Hepatocyte (in vitro differentiated cells): ENCODE measurements around the gene SDK1. TPM values are rescaled to one million over a fixed set of nuclear protein-coding genes. Genes with fewer than 3 reads are reported as not detected.

Experiments
- DNase-seq: peaks from one replicate; pipeline ENCODE4 v3.0.0-alpha.2; 2016; ENCODE audit warnings: low spot score
- H2AFZ ChIP-seq: fragments of 200-600 bp; sonication (generic); 2 replicates; pipeline ENCODE4 v1.6.0; 2016; ENCODE audit warnings: antibody characterized with exemption, mild to moderate bottlenecking
- H3K27ac ChIP-seq: fragments of 200-600 bp; sonication (generic); 2 replicates; pipeline ENCODE4 v1.5.1; 2016; ENCODE audit warnings: mild to moderate bottlenecking
- H3K27me3 ChIP-seq: fragments of 200-600 bp; sonication (generic); 2 replicates; pipeline ENCODE4 v1.6.1; 2016
- H3K36me3 ChIP-seq: fragments of 200-600 bp; sonication (generic); replicated peaks from 2 replicates; pipeline ENCODE4 v1.5.1; 2016; ENCODE audit warnings: low read depth; ENCODE audit not compliant: insufficient read depth
- H3K4me1 ChIP-seq: fragments of 200-600 bp; sonication (generic); 2 replicates; pipeline ENCODE4 v1.5.1; 2016; ENCODE audit warnings: mild to moderate bottlenecking, moderate library complexity; ENCODE audit not compliant: insufficient read depth
- H3K4me2 ChIP-seq: fragments of 200-600 bp; sonication (generic); 2 replicates; pipeline ENCODE4 v1.6.0; 2016
- H3K4me3 ChIP-seq: fragments of 200-600 bp; sonication (generic); 2 replicates; pipeline ENCODE4 v1.5.1; 2016; ENCODE audit warnings: mild to moderate bottlenecking
- H3K79me2 ChIP-seq: fragments of 200-600 bp; sonication (generic); 2 replicates; pipeline ENCODE4 v1.6.0; 2017; ENCODE audit warnings: mild to moderate bottlenecking
- H3K9me2 ChIP-seq: fragments of 200-600 bp; sonication (generic); replicated peaks from 2 replicates; pipeline ENCODE4 v1.6.0; 2017; ENCODE audit warnings: mild to moderate bottlenecking; ENCODE audit not compliant: insufficient read depth
- H3K9me3 ChIP-seq: fragments of 200-600 bp; sonication (generic); 2 replicates; pipeline ENCODE4 v1.5.1; 2016; ENCODE audit warnings: low read depth, mild to moderate bottlenecking
- H4K20me1 ChIP-seq: fragments of 200-600 bp; sonication (generic); 2 replicates; pipeline ENCODE4 v1.6.0; 2016; ENCODE audit warnings: mild to moderate bottlenecking; ENCODE audit not compliant: insufficient read depth, poor library complexity, severe bottlenecking
- EZH2 ChIP-seq: fragments of 200-600 bp; sonication (generic); IDR thresholded peaks from 2 replicates; pipeline ENCODE4 v1.6.1; 2016; ENCODE audit warnings: antibody characterized with exemption, mild to moderate bottlenecking, borderline replicate concordance
- EZH2phosphoT487 ChIP-seq: fragments of 200-600 bp; sonication (generic); IDR thresholded peaks from one replicate; pipeline ENCODE4 v1.6.1; 2018; ENCODE audit warnings: antibody characterized with exemption, mild to moderate bottlenecking, low read depth, moderate library complexity; ENCODE audit not compliant: unreplicated experiment, severe bottlenecking
- WGBS: methylation state at CpG from one replicate; pipeline ENCODE4 v1.1.6; 2016; ENCODE audit warnings: low lambda C conversion rate; ENCODE audit errors: missing lambda C conversion rate; 5-methylcytosine and 5-hydroxymethylcytosine counted together
- polyA plus RNA-seq: library from polyadenylated mRNA; unstranded; fragments of >200 nt; fragmentation: Nextera tagmentation; extraction: Ambion mirVana; gene quantifications from 2 replicates; pipeline ENCODE4 v1.2.1, GENCODE V29; 2016
- total RNA-seq: library from RNA; depleted of rRNA; stranded (reverse); fragments of >200 nt; gene quantifications from 2 replicates; pipeline ENCODE4 v1.2.3, GENCODE V29; 2014
- TF ChIP-seq, protein P1 (sequence below): fragments of 200-600 bp; sonication (generic); IDR thresholded peaks from 2 replicates; pipeline ENCODE4 v1.5.1; 2016; ENCODE audit warnings: antibody characterized with exemption, mild to moderate bottlenecking; ENCODE audit not compliant: poor library complexity

The SDK1 gene
- total and polyA plus RNA-seq, 2 experiments from 2014 or later, result 4.3 to 10.0 TPM

DNA sequence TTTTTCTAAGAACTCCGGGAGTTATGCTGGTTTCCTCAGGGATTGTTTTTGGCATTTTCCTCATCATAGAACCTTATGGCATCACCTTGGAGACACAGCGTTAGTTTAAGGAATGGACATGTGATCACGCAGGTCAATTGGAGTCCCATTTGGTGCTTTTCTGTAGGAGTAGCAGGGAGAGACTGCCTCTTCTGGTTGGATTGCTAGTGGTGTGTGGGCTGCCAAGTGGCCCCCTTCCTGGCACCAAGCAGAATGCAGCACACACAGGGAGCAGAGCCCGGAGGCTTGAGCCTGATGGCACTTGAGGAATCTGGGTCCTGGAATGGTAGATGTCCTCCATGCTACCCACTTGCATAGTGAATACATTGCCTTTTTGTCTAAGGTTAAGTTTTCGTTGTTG lies 57.9 kb downstream of the SDK1 start:
- H3K9me3 ChIP-seq, result no peaks in the 10 kb centered on the region
- no peak overlapping the region for H3K4me2 ChIP-seq
- H3K36me3 ChIP-seq, result no peaks in the 10 kb centered on the region
- H3K27me3 ChIP-seq, result no peaks in the 10 kb centered on the region
- DNase-seq, result no peak
- H4K20me1 ChIP-seq, result no peaks in the 10 kb centered on the region
- H3K79me2 ChIP-seq, result no peaks in the 10 kb centered on the region
- no peaks in the 10 kb centered on the region for H3K9me2 ChIP-seq
- H2AFZ ChIP-seq, result no peak overlapping the region
- no peak overlapping the region for H3K4me3 ChIP-seq
- 94% methylated on average over 5 of the region's 5 CpGs for WGBS
- H3K27ac ChIP-seq, result no peak overlapping the region
- H3K4me1 ChIP-seq, result no peaks in the 10 kb centered on the region
- TF ChIP-seq EZH2 (no peak), EZH2phosphoT487 (no peak)
- TF ChIP-seq, protein P1, sequence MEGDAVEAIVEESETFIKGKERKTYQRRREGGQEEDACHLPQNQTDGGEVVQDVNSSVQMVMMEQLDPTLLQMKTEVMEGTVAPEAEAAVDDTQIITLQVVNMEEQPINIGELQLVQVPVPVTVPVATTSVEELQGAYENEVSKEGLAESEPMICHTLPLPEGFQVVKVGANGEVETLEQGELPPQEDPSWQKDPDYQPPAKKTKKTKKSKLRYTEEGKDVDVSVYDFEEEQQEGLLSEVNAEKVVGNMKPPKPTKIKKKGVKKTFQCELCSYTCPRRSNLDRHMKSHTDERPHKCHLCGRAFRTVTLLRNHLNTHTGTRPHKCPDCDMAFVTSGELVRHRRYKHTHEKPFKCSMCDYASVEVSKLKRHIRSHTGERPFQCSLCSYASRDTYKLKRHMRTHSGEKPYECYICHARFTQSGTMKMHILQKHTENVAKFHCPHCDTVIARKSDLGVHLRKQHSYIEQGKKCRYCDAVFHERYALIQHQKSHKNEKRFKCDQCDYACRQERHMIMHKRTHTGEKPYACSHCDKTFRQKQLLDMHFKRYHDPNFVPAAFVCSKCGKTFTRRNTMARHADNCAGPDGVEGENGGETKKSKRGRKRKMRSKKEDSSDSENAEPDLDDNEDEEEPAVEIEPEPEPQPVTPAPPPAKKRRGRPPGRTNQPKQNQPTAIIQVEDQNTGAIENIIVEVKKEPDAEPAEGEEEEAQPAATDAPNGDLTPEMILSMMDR, result no peak

DNA sequence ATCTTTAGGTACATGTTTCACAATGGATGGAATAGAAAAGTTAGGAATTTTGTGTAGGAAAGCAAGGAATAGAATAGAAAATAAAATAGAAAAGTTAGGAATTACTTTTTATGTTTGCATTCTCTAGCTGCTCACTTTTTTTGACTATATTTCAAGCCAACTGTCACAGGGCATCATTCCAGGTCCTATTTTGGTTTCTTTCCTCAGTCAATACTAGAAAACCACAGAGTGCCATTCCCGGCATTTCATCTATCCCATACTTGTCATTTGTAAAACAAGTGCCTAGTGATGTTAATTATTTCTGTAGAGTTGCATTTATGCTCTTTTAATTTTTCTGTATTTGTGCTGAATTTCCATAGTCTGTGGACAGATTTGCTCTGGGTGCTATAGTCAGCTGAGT lies 66.2 kb downstream of the SDK1 start:
- no peaks in the 10 kb centered on the region for H3K9me3 ChIP-seq
- no peaks in the 10 kb centered on the region for H3K36me3 ChIP-seq
- no peak for TF ChIP-seq EZH2
- TF ChIP-seq, protein P1, result no peak
- TF ChIP-seq EZH2phosphoT487, result no peak
- no peak overlapping the region for H2AFZ ChIP-seq
- DNase-seq, result no peak
- H3K27ac ChIP-seq, result no peak overlapping the region
- no peak overlapping the region for H3K4me3 ChIP-seq
- no peaks in the 10 kb centered on the region for H3K9me2 ChIP-seq
- WGBS, result 96% methylated on average over 1 of the region's 1 CpG
- peaks cover 11% of the 10 kb centered on the region for H3K79me2 ChIP-seq
- H3K4me1 ChIP-seq, result peaks cover 15% of the 10 kb centered on the region
- no peaks in the 10 kb centered on the region for H3K27me3 ChIP-seq
- no peak overlapping the region for H3K4me2 ChIP-seq
- H4K20me1 ChIP-seq, result no peaks in the 10 kb centered on the region

DNA sequence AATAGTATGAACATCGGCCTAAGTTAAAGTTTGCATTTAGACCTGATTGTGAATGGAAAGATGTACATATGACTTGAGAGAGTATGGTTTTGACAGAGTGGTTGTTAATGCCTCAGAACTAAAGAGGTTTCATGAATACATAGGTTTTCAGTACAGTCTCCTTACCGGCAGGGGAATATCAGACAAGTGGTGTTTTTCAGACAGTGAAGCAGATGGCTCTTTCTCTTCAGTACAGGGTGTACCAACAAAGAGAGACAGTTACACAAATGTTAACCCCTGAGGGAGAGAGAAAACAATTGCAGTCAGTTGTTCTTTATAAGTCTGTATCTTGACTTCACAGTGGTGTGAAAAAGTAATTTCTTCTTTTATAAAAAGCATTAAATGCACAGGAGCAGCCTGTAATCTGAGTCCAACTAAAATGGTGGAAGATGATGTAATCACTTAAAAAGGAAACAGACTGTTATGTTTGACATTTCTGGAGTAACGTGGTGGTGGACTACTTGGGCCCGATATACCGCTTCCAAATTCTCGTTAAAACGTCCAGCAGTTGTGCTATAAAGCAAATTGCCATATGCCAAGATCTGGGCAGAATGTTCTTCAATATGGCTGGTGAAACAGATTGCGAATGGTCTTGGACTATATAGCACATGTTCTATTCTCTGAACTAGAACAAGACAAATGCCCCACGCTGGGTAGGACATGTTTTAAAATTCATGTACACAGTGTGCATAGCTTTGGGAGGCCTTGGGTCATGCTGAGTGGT lies 69.2 kb downstream of the SDK1 start:
- WGBS, result 79% methylated on average over 9 of the region's 9 CpGs
- Histone ChIP-seq H3K4me1 (peaks cover 15% of the 10 kb centered on the region), H4K20me1 (no peaks in the 10 kb centered on the region), H3K79me2 (peaks cover 5% of the 10 kb centered on the region), H3K9me3 (no peaks in the 10 kb centered on the region), H3K27ac (peak overlapping the region; percentile 14), H3K4me3 (no peak overlapping the region), H3K36me3 (no peaks in the 10 kb centered on the region), H2AFZ (peak overlapping the region; percentile 26), H3K27me3 (no peaks in the 10 kb centered on the region), H3K4me2 (peak overlapping the region; percentile 27), H3K9me2 (no peaks in the 10 kb centered on the region)
- peak; percentile 14 for DNase-seq
- TF ChIP-seq, protein P1, result no peak
- no peak for TF ChIP-seq EZH2phosphoT487
- no peak for TF ChIP-seq EZH2
